Lung (tissue), 12 donors: ENCODE measurements around the gene RBPMS2. TPM values are rescaled to one million over a fixed set of nuclear protein-coding genes. Genes with fewer than 3 reads are reported as not detected.
"Not testable (repeated sequence)": the region's sequence is repeated elsewhere in the genome, so short reads cannot be mapped to it uniquely, and the experiment has no call there.

Experiments
- ATAC-seq: fragments of 200-7000 bp; cut with Tn5 transposase; one replicate; pipeline ENCODE4 v1.9.1; 2020; ENCODE audit warnings: moderate number of reproducible peaks; ENCODE audit not compliant: insufficient read depth, low FRiP score
- DNase-seq, 3 donors: peaks; one replicate each; pipeline ENCODE4 v3.0.0-alpha.2; 2013 to 2017
- H3K27ac ChIP-seq, 2 donors: one replicate each; pipeline ENCODE4 v1.5.1; 2013; ENCODE audit warnings: mild to moderate bottlenecking in 2 of 2, moderate library complexity in 2 of 2, control low read depth in 1 of 2, inconsistent platforms in 1 of 2, low read depth in 1 of 2, low read length in 1 of 2
- H3K27me3 ChIP-seq, 3 donors: one replicate each; pipeline ENCODE4 v1.5.1; 2013; ENCODE audit warnings: low read length in 2 of 3; ENCODE audit not compliant: control insufficient read depth in 3 of 3, insufficient read depth in 3 of 3
- H3K36me3 ChIP-seq, 4 donors: one replicate each; pipeline ENCODE4 v1.5.1; 2013; ENCODE audit warnings: low read length in 4 of 4, mild to moderate bottlenecking in 1 of 4, moderate library complexity in 1 of 4; ENCODE audit not compliant: control insufficient read depth in 4 of 4, insufficient read depth in 4 of 4
- H3K4me1 ChIP-seq, 5 donors: one replicate each; pipeline ENCODE4 v1.5.1; 2013; ENCODE audit warnings: low read length in 5 of 5, mild to moderate bottlenecking in 2 of 5, moderate library complexity in 1 of 5; ENCODE audit not compliant: control insufficient read depth in 5 of 5, insufficient read depth in 5 of 5
- H3K4me3 ChIP-seq: one replicate; pipeline ENCODE4 v1.5.1; 2013; ENCODE audit warnings: mild to moderate bottlenecking, control low read depth, moderate library complexity
- H3K9ac ChIP-seq, 2 donors: one replicate each; pipeline ENCODE4 v1.5.1; 2013; ENCODE audit warnings: low read length in 2 of 2, control low read depth in 1 of 2; ENCODE audit not compliant: insufficient read depth in 1 of 2
- H3K9me3 ChIP-seq, 4 donors: one replicate each; pipeline ENCODE4 v1.5.1; 2013; ENCODE audit warnings: low read length in 3 of 4, mild to moderate bottlenecking in 1 of 4, moderate library complexity in 1 of 4; ENCODE audit not compliant: control insufficient read depth in 4 of 4, insufficient read depth in 3 of 4
- WGBS, 2 donors: extraction: QIAGEN DNeasy Blood & Tissue Kit; methylation state at CpG; one replicate each; pipeline ENCODE4 v1.1.7; 2013; 5-methylcytosine and 5-hydroxymethylcytosine counted together
- polyA plus RNA-seq, 2 donors: library from polyadenylated mRNA; stranded (reverse); fragments of 200-250 nt; gene quantifications; one replicate each; pipeline ENCODE4 v1.2.1, GENCODE V29; 2013
- total RNA-seq, 2 donors: library from RNA; depleted of rRNA in 1 of 2; stranded (reverse); fragments of >200 nt in 1 of 2; gene quantifications; one replicate each; pipeline ENCODE4 v1.2.1, GENCODE V29; 2014 to 2021
- TF ChIP-seq, protein P1 (sequence below): IDR thresholded peaks from 2 replicates; pipeline ENCODE4 v1.5.1; 2012; ENCODE audit warnings: mild to moderate bottlenecking; ENCODE audit errors: control extremely low read depth, extremely low read depth
- donor health status: control.
- donor health status: control.
- donor health status: Bipolar disorder and iron deficiency.
- donor health status: healthy.
- donor health status: DM: yes; HTN: yes; CAD: no.

Gene RBPMS2
- total and polyA plus RNA-seq, 4 donors = 0.68 to 3.9 (median 2.3) TPM

DNA sequence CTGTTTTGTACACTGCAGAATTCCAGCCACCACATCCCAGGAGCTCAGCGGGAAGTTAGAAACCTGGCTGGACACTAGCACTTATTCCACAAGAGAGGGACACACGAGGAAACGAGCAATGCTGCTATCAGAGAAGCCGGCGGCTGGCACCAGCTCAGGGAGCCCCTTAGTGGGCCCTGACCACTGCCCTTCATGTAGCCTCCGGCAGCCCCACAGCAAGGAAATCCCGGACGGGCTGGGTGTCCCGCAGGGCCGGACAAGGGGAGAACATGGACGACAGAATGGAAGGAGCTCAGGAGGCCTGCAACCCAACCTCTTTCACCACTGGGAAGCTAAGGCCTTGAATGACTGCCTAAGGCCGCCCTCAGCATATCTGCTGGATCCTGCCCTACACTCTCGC is 32.5 kb downstream of the RBPMS2 start:
- ATAC-seq (no peak), DNase-seq (no peak)
- H3K4me3 ChIP-seq = no peak overlapping the region
- H3K4me1 ChIP-seq = peaks cover 0 to 31% (median 11%) of the 10 kb centered on the region in 5 donors
- no peaks in the 10 kb centered on the region for H3K9me3 ChIP-seq
- H3K27me3 ChIP-seq = no peaks in the 10 kb centered on the region
- TF ChIP-seq, protein P1, sequence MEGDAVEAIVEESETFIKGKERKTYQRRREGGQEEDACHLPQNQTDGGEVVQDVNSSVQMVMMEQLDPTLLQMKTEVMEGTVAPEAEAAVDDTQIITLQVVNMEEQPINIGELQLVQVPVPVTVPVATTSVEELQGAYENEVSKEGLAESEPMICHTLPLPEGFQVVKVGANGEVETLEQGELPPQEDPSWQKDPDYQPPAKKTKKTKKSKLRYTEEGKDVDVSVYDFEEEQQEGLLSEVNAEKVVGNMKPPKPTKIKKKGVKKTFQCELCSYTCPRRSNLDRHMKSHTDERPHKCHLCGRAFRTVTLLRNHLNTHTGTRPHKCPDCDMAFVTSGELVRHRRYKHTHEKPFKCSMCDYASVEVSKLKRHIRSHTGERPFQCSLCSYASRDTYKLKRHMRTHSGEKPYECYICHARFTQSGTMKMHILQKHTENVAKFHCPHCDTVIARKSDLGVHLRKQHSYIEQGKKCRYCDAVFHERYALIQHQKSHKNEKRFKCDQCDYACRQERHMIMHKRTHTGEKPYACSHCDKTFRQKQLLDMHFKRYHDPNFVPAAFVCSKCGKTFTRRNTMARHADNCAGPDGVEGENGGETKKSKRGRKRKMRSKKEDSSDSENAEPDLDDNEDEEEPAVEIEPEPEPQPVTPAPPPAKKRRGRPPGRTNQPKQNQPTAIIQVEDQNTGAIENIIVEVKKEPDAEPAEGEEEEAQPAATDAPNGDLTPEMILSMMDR = no peak
- H3K9ac ChIP-seq = no peak overlapping the region
- H3K36me3 ChIP-seq = peaks cover 0 to 3% (median 0%) of the 10 kb centered on the region in 4 donors
- H3K27ac ChIP-seq = no peak overlapping the region
- 93 to 96% methylated on average over 13 of the region's 13 CpGs for WGBS, 2 donors

DNA sequence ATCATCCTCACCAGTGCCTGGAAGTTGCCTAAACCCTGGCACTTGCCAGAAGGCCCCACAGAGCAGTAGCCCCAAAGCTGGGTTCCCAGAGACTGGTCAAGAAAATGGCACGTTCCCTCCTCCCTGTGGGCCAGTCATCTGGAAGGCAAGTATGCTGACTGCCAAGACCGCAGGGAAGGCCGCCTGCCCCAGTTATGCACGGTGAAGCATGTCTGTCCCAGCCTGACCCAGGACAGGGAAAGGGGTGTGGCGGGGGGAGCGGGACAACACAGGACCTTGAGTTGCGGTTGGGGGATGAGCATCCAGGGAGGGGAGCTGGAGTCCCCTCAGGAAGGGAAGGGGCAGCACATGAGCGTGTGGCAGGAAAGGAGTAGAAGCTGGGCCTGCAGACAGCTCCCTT is 33.0 kb downstream of the RBPMS2 start:
- H3K9ac ChIP-seq = no peak overlapping the region
- WGBS, 2 donors = 88 to 92% methylated on average over 8 of the region's 8 CpGs
- H3K4me3 ChIP-seq = no peak overlapping the region
- ATAC-seq = no peak
- peaks cover 0 to 3% (median 0%) of the 10 kb centered on the region in 4 donors for H3K36me3 ChIP-seq
- TF ChIP-seq, protein P1 = no peak
- no peaks in the 10 kb centered on the region for H3K9me3 ChIP-seq
- H3K27me3 ChIP-seq = no peaks in the 10 kb centered on the region
- peak overlapping the region in 1 of 2 donors; percentile 29 for H3K27ac ChIP-seq
- no peak for DNase-seq
- H3K4me1 ChIP-seq = peaks cover 0 to 31% (median 11%) of the 10 kb centered on the region in 5 donors

DNA sequence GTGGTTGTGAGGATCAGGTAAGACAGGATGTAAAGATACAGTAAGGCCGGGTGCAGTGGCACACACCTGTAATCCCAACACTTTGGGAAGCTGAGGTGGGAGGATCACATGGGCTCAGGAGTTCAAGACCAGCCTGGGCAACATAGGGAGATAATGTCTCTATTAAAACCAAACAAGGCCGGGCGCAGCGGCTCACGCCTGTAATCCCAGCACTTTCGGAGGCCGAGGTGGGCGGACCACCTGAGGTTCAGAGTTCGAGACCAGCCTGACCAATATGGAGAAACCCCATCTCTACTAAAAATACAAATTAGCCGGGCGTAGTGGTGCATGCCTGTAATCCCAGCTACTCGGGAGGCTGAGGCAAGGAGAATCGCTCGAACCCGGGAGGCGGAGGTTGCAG is 33.7 kb downstream of the RBPMS2 start:
- not testable (repeated sequence) for DNase-seq, H3K9ac ChIP-seq, H3K4me3 ChIP-seq, H3K9me3 ChIP-seq, ATAC-seq, H3K36me3 ChIP-seq, H3K27me3 ChIP-seq, H3K27ac ChIP-seq
- 93 to 98% methylated on average over 13 to 16 of the region's 16 CpGs for WGBS, 2 donors
- H3K4me1 ChIP-seq = peaks cover 0 to 31% (median 11%) of the 10 kb centered on the region in 5 donors

DNA sequence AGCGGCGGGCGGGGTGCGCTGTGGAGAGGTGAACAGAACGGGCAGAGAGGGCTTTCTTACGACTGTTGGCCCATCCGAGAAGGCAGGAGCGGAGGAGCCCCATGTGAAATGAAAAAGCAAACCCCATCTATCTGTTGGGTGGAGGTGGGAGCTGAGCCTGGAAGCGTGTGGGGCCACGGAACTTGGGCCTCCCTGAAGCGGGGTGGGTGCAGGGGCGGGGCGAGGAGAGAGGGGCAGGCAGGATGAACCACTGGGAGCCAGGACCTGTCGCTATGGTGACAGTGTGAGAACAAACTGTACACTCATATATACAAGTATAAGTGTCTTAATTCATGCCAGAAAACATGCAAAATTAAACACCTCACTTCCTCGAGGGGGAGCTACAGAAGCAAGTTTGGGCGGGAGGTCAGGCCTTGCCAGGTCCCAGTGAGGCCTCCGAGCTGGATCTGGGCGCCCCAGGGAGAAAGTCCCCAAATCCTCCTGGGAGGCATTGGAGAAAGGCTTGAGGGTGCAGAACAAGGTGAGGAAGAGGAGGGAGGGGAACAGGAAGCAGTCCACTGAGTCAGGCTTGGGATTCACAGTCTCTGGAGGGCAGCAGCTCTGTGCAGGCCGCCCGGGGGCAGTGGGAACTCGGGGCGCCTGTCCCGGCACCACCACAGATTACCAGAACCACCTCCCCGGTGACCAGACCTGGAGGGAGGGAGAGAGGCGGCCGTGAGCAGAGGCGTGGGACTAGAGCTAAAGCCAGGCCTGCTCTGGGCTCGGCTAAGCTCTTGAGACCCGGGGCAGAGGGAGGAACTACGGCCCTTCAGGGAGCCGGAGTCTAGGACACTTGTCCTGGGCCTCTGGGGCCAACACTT is 34.8 kb downstream of the RBPMS2 start:
- TF ChIP-seq, protein P1 = no peak
- Histone ChIP-seq H3K4me1 (peaks cover 0 to 31% (median 11%) of the 10 kb centered on the region in 5 donors), H3K36me3 (peaks cover 0 to 3% (median 0%) of the 10 kb centered on the region in 4 donors), H3K27me3 (no peaks in the 10 kb centered on the region), H3K9me3 (no peaks in the 10 kb centered on the region), H3K27ac (peak overlapping the region; percentile 50 to 68), H3K4me3 (no peak overlapping the region), H3K9ac (no peak overlapping the region)
- ATAC-seq = peak; percentile 48
- DNase-seq = peak; percentile 80 to 89 (median 87)
- 60 to 70% methylated on average over 31 of the region's 31 CpGs for WGBS, 2 donors
